Adrenal gland (tissue), 12 donors: ENCODE measurements around the gene IDH3A. TPM values are rescaled to one million over a fixed set of nuclear protein-coding genes. Genes with fewer than 3 reads are reported as not detected.
A peak's percentile ranks its signal among the peaks of the same experiment; 100 is the strongest.

ENCODE experiments used
- DNase-seq, 7 donors: peaks; one replicate each; pipeline ENCODE4 v3.0.0-alpha.2; 2019 to 2020
- H3K27ac ChIP-seq, 5 donors: fragments of 200-600 bp; sonication (generic) in 4 of 5; 1 replicate in 3 of 5; 2 replicates in 2 of 5; pipeline versions ENCODE4 v1.5.1 to v1.8.0; 2016 to 2020; ENCODE audit warnings: mild to moderate bottlenecking in 1 of 5
- H3K27me3 ChIP-seq: fragments of 200-600 bp; 2 replicates; pipeline ENCODE4 v1.8.0; 2021
- H3K36me3 ChIP-seq, 2 donors: fragments of 200-600 bp; replicated peaks in 1 of 2; 1 replicate in 1 of 2; 2 replicates in 1 of 2; pipeline versions ENCODE4 v1.5.1 to v1.8.0; 2018 to 2022
- H3K4me1 ChIP-seq, 2 donors: fragments of 200-600 bp; replicated peaks in 1 of 2; 1 replicate in 1 of 2; 2 replicates in 1 of 2; pipeline versions ENCODE4 v1.5.1 to v1.8.0; 2018 to 2021
- H3K4me3 ChIP-seq, 4 donors: fragments of 200-600 bp; sonication (generic) in 3 of 4; one replicate each; pipeline ENCODE4 v1.5.1; 2016 to 2018
- H3K9me3 ChIP-seq, 3 donors: fragments of 200-600 bp; sonication (generic) in 1 of 3; replicated peaks in 1 of 3; 1 replicate in 2 of 3; 2 replicates in 1 of 3; pipeline versions ENCODE4 v1.5.1 to v1.8.0; 2016 to 2021
- CTCF ChIP-seq, 6 experiments: fragments of 450-650 bp in 4 of 6; fragments of 200-600 bp in 2 of 6; sonication (generic) in 1 of 6; IDR thresholded peaks; 1 replicate in 5 of 6; 2 replicates in 1 of 6; pipeline versions ENCODE4 v1.5.1 to v1.8.0; 2016 to 2021; ENCODE audit warnings: antibody characterized with exemption in 6 of 6, mild to moderate bottlenecking in 2 of 6, moderate library complexity in 1 of 6
- POLR2A ChIP-seq, 2 donors: fragments of 450-650 bp; IDR thresholded peaks; one replicate each; pipeline ENCODE4 v1.6.1; 2017; ENCODE audit warnings: antibody characterized with exemption in 2 of 2, mild to moderate bottlenecking in 2 of 2, moderate library complexity in 1 of 2
- WGBS, 4 donors: extraction: QIAGEN DNeasy Blood & Tissue Kit in 2 of 4; methylation state at CpG; one replicate each; pipeline versions ENCODE4 v1.1.5 to v1.1.7; 2013 to 2017; 5-methylcytosine and 5-hydroxymethylcytosine counted together
- intact Hi-C, 2 donors: fragments of 100-400 bp; cut with DNase I; formaldehyde crosslinking; loops; one replicate each; pipeline versions ENCODE4 v1.14.1 to v1.15.0; 2022 to 2023
- polyA plus RNA-seq, 3 donors: library from polyadenylated mRNA; stranded (reverse); fragments of 200-250 nt in 2 of 3; fragments of 350-450 nt in 1 of 3; fragmentation: Illumina TruSeq in 1 of 3; extraction: RNeasy Lipid Tissue Mini Kit (QIAGEN cat#74804) in 1 of 3; gene quantifications; one replicate each; pipeline ENCODE4 v1.2.3, GENCODE V29; 2013 to 2014
- total RNA-seq, 9 donors: library from RNA; depleted of rRNA in 4 of 9; stranded (reverse); fragments of >200 nt in 4 of 9; fragments of 120-200 nt in 1 of 9; fragmentation: NEBNext Ultra II Directional in 1 of 9; extraction: Animal tissue kit (Norgen Biotek cat#: 25700) in 1 of 9; gene quantifications; one replicate each; pipeline versions ENCODE4 v1.1.0 to v1.2.4, GENCODE V29; 2013 to 2023
- donor health status: healthy with polysubstance abuse.
- donor health status: Bipolar disorder and iron deficiency.
- donor health status: DM: yes; HTN: yes; CAD: no.
- donor health status: DM: no; HTN: no; CAD: no.
- donor health status: DM: no; HTN: no; CAD: no.
- donor health status: DM: yes; HTN: yes; CAD: no.

IDH3A gene
- total and polyA plus RNA-seq, 12 donors: 26.9 to 392 (median 132) TPM

GRCh38 chr15:78156653-78157052 is 7.5 kb downstream of the IDH3A start:
- 38 to 52% (median 45%) methylated on average over 1 of the region's 1 CpG for WGBS, 4 donors
- no peak for DNase-seq
- Histone ChIP-seq H3K27me3 (no peaks in the 10 kb centered on the region), H3K9me3 (no peaks in the 10 kb centered on the region), H3K4me3 (no peak overlapping the region), H3K36me3 (peaks cover 0 to 33% of the 10 kb centered on the region in 2 donors), H3K4me1 (peaks cover 14 to 48% of the 10 kb centered on the region in 2 donors), H3K27ac (peak overlapping the region in 2 of 5 donors; percentile 27 to 78)
- intact Hi-C loops: no loop called here
- TF ChIP-seq CTCF (IDR thresholded peaks at IDR 0.05) (no peak), POLR2A (IDR thresholded peaks at IDR 0.05) (no peak)

- peaks cover 0 to 38% of the 10 kb centered on the region in 2 donors for H3K36me3 ChIP-seq
- no peaks in the 10 kb centered on the region for H3K27me3 ChIP-seq
- DNase-seq: no peak
- H3K9me3 ChIP-seq: no peaks in the 10 kb centered on the region
- intact Hi-C loops: no loop called here
- H3K4me3 ChIP-seq: no peak overlapping the region
- H3K4me1 ChIP-seq: peaks cover 14 to 48% of the 10 kb centered on the region in 2 donors
- WGBS, 4 donors: 29 to 56% (median 38%) methylated on average over 2 of the region's 2 CpGs
- TF ChIP-seq POLR2A (IDR thresholded peaks at IDR 0.05) (no peak), CTCF (IDR thresholded peaks at IDR 0.05) (no peak)
- H3K27ac ChIP-seq: peak overlapping the region in 2 of 5 donors; percentile 27 to 78
Observed at GRCh38 chr15:78157203-78157602, 8.0 kb downstream of the IDH3A start.

GRCh38 chr15:78159395-78159794 is 10.2 kb downstream of the IDH3A start:
- no peak for DNase-seq
- Histone ChIP-seq H3K4me3 (no peak overlapping the region), H3K4me1 (peaks cover 14 to 29% of the 10 kb centered on the region in 2 donors), H3K36me3 (peaks cover 0 to 60% of the 10 kb centered on the region in 2 donors), H3K27ac (no peak overlapping the region), H3K9me3 (no peaks in the 10 kb centered on the region), H3K27me3 (no peaks in the 10 kb centered on the region)
- 92 to 97% (median 94%) methylated on average over 3 of the region's 3 CpGs for WGBS, 4 donors
- intact Hi-C loops: no loop called here
- TF ChIP-seq POLR2A (IDR thresholded peaks at IDR 0.05): no peak
- no peak for TF ChIP-seq CTCF (IDR thresholded peaks at IDR 0.05)

GRCh38 chr15:78162038-78162437 is 12.9 kb downstream of the IDH3A start:
- H3K27ac ChIP-seq: no peak overlapping the region
- no peak for TF ChIP-seq POLR2A (IDR thresholded peaks at IDR 0.05)
- no peaks in the 10 kb centered on the region for H3K27me3 ChIP-seq
- H3K9me3 ChIP-seq: no peaks in the 10 kb centered on the region
- H3K4me1 ChIP-seq: peaks cover 0 to 2% of the 10 kb centered on the region in 2 donors
- H3K4me3 ChIP-seq: no peak overlapping the region
- peaks cover 0 to 86% of the 10 kb centered on the region in 2 donors for H3K36me3 ChIP-seq
- no peak for DNase-seq
- intact Hi-C loops: no loop called here
- WGBS, 4 donors: 80 to 89% (median 87%) methylated on average over 13 of the region's 13 CpGs

- Histone ChIP-seq H3K27me3 (no peaks in the 10 kb centered on the region), H3K4me1 (no peaks in the 10 kb centered on the region), H3K36me3 (peaks cover 0 to 100% of the 10 kb centered on the region in 2 donors), H3K9me3 (no peaks in the 10 kb centered on the region), H3K27ac (no peak overlapping the region), H3K4me3 (no peak overlapping the region)
- TF ChIP-seq CTCF (IDR thresholded peaks at IDR 0.05): no peak
- no peak for TF ChIP-seq POLR2A (IDR thresholded peaks at IDR 0.05)
- no peak for DNase-seq
- WGBS, 4 donors: 86 to 92% (median 89%) methylated on average over 2 of the region's 2 CpGs
- intact Hi-C loops: no loop called here
Observed at GRCh38 chr15:78164010-78164409, 14.8 kb downstream of the IDH3A start.
